ENCODE data around the gene ST13.
A peak's percentile ranks its signal among the peaks of the same experiment; 100 is the strongest.

ST13 gene

DNA sequence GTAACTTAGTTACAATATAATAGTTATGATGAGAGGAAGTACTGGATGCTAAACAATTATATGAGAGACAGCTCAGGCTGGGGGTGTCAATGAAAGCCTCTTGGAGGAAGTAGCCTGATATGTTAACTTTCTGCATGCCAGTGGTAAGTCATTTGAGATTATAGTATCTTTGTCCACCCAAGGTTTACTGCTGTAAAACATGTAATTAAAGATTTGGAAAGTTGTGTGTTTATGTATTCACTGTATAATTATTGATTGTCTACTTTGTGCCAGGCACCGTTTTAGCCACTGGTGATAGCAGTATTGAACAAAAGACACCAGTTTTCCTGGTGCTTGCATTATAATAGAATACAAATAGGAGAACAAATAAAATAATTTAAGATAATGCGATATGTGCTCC, 6.1 kb upstream of the ST13 start:
- Histone ChIP-seq H3K79me2 (ENCODE audit: low read length) (peaks cover 61% of the 10 kb centered on the region), H3K27ac (ENCODE audit: low read length) (no peak overlapping the region), H3K27me3 (ENCODE audit: low read depth, low read length) (no peaks in the 10 kb centered on the region), H3K9me3 (ENCODE audit: insufficient read depth, low read length) (no peaks in the 10 kb centered on the region), H3K9ac (ENCODE audit: low read length) (no peak overlapping the region), H3K4me3 (ENCODE audit: low read length) (no peak overlapping the region), H3K4me2 (ENCODE audit: low read length) (no peak overlapping the region), H4K20me1 (ENCODE audit: insufficient read depth, low read length) (no peaks in the 10 kb centered on the region), H3K36me3 (replicated peaks; ENCODE audit: low read depth, low read length) (peaks cover 4% of the 10 kb centered on the region), H3K4me1 (ENCODE audit: low read length) (peaks cover 21% of the 10 kb centered on the region), H2AFZ (ENCODE audit: low read depth, low read length) (no peak overlapping the region)
- TF ChIP-seq, protein P1, sequence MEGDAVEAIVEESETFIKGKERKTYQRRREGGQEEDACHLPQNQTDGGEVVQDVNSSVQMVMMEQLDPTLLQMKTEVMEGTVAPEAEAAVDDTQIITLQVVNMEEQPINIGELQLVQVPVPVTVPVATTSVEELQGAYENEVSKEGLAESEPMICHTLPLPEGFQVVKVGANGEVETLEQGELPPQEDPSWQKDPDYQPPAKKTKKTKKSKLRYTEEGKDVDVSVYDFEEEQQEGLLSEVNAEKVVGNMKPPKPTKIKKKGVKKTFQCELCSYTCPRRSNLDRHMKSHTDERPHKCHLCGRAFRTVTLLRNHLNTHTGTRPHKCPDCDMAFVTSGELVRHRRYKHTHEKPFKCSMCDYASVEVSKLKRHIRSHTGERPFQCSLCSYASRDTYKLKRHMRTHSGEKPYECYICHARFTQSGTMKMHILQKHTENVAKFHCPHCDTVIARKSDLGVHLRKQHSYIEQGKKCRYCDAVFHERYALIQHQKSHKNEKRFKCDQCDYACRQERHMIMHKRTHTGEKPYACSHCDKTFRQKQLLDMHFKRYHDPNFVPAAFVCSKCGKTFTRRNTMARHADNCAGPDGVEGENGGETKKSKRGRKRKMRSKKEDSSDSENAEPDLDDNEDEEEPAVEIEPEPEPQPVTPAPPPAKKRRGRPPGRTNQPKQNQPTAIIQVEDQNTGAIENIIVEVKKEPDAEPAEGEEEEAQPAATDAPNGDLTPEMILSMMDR (IDR thresholded peaks at IDR 0.05; ENCODE audit: low read depth, low read length) = no peak
- no peak for TF ChIP-seq EZH2phosphoT487 (IDR thresholded peaks at IDR 0.05; ENCODE audit: low read depth)

DNA sequence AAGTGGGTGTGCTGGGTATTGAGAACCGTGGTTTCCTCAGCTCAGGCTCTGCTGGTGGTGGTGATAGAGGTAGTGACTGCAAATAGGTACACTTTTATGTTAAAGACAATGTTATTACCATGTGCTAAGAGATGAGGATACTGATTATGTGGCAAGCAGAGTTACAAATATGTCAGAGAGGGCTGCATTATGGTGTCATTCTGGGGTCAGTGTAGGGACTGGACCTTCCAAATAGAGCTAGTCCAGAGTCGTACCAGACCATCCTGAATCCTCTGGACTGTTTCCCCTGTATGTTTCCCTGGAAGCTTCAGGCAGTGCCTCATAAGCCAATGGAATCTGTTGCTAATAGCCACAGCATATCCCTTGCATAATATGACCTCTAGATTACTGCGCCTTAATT, 5.6 kb upstream of the ST13 start, which contains the start of gene DNAJB7:
Gene DNAJB7 (minus strand): TSS at position 101 of the 400 bp plus-strand sequence. CDS start 119 bp downstream, outside the sequence.
- H3K4me1 ChIP-seq (ENCODE audit: low read length) = peaks cover 21% of the 10 kb centered on the region
- no peak within 1 kb of the TSS for H3K4me2 ChIP-seq (ENCODE audit: low read length)
- no peak within 1 kb of the TSS for H3K27ac ChIP-seq (ENCODE audit: low read length)
- no peaks in the 10 kb centered on the region for H4K20me1 ChIP-seq (ENCODE audit: insufficient read depth, low read length)
- H2AFZ ChIP-seq (ENCODE audit: low read depth, low read length) = no peak within 1 kb of the TSS
- no peaks in the 10 kb centered on the region for H3K27me3 ChIP-seq (ENCODE audit: low read depth, low read length)
- TF ChIP-seq, protein P1 (IDR thresholded peaks at IDR 0.05; ENCODE audit: low read depth, low read length) = no peak
- no peak for TF ChIP-seq EZH2phosphoT487 (IDR thresholded peaks at IDR 0.05; ENCODE audit: low read depth)
- H3K36me3 ChIP-seq (replicated peaks; ENCODE audit: low read depth, low read length) = peaks cover 4% of the 10 kb centered on the region
- no peaks in the 10 kb centered on the region for H3K9me3 ChIP-seq (ENCODE audit: insufficient read depth, low read length)
- no peak within 1 kb of the TSS for H3K9ac ChIP-seq (ENCODE audit: low read length)
- no peak within 1 kb of the TSS for H3K4me3 ChIP-seq (ENCODE audit: low read length)
- peaks cover 67% of the 10 kb centered on the region for H3K79me2 ChIP-seq (ENCODE audit: low read length)

DNA sequence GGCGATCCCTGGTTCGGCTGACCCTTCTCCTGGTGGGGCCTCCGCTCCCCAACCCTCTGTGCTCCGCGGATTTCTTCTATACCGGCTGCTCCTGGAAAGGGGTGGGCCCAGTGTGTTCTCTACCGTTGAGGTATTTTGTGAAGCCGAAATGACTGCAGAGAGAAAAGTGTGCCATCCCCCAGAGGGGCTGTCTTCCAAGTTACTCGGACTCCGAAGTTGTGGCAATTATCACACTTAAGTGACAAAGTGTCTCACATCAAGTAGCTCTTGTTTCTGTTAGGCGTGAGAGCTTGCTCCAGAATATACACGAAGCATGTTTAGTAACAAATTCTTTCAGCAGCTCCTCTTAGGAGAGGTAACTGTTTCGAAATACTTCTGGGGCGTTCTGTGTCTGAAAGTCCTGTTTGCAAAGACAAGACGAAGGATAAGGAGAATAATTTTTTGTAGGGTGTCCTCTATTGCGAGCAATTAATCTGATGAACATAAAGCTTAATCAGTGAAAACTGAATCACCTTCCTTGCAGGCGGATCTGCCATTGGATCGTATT, 943 bp upstream of the ST13 start:
- Histone ChIP-seq H3K27me3 (ENCODE audit: low read depth, low read length) (no peaks in the 10 kb centered on the region), H3K4me2 (ENCODE audit: low read length) (peak overlapping the region; percentile 89), H3K79me2 (ENCODE audit: low read length) (peaks cover 94% of the 10 kb centered on the region), H2AFZ (ENCODE audit: low read depth, low read length) (peak overlapping the region; percentile 73; the same call in 1 of the 2 replicates), H3K4me3 (ENCODE audit: low read length) (peak overlapping the region; percentile 90), H3K27ac (ENCODE audit: low read length) (peak overlapping the region; percentile 92), H3K36me3 (replicated peaks; ENCODE audit: low read depth, low read length) (peaks cover 7% of the 10 kb centered on the region), H4K20me1 (ENCODE audit: insufficient read depth, low read length) (peaks cover 14% of the 10 kb centered on the region; the same call in 1 of the 2 replicates), H3K4me1 (ENCODE audit: low read length) (peaks cover 32% of the 10 kb centered on the region), H3K9me3 (ENCODE audit: insufficient read depth, low read length) (no peaks in the 10 kb centered on the region), H3K9ac (ENCODE audit: low read length) (peak overlapping the region; percentile 96)
- no peak for TF ChIP-seq EZH2phosphoT487 (IDR thresholded peaks at IDR 0.05; ENCODE audit: low read depth)
- TF ChIP-seq, protein P1 (IDR thresholded peaks at IDR 0.05; ENCODE audit: low read depth, low read length) = no peak

DNA sequence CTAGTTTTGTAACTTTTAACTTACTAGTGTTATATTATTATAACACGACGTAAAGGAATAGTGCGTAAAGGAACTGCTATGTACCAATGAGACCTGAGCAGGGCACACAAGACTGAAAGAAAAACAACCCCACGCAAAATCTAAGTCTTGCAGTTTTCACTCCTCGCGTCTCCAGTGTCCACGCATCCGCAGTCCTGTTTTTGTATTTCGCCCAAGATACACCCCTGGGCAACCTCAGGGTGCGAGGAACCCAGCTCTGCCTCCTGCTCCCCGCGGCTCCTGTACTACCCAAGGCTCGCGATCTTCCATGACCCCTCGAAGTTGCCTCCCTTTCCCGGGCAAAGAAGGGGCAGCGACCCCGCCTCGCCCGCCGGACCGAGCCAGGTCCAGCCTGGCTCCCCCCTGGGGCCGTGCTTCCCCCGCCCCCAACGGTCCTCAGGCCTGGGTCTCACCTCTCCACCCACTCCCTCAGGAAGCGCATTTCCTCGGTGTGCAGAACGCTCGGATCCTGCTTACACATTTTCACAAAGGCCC, 393 bp downstream of the ST13 start:
- Histone ChIP-seq H3K27me3 (ENCODE audit: low read depth, low read length) (no peaks in the 10 kb centered on the region), H3K79me2 (ENCODE audit: low read length) (peaks cover 95% of the 10 kb centered on the region), H3K9ac (ENCODE audit: low read length) (peak overlapping the region; percentile 96), H4K20me1 (ENCODE audit: insufficient read depth, low read length) (peaks cover 14% of the 10 kb centered on the region; the same call in 1 of the 2 replicates), H3K36me3 (replicated peaks; ENCODE audit: low read depth, low read length) (peaks cover 10% of the 10 kb centered on the region), H3K4me3 (ENCODE audit: low read length) (peak overlapping the region; percentile 90), H3K4me1 (ENCODE audit: low read length) (peaks cover 32% of the 10 kb centered on the region), H2AFZ (ENCODE audit: low read depth, low read length) (peak overlapping the region; percentile 52; the same call in 1 of the 2 replicates), H3K9me3 (ENCODE audit: insufficient read depth, low read length) (no peaks in the 10 kb centered on the region), H3K4me2 (ENCODE audit: low read length) (peak overlapping the region; percentile 94), H3K27ac (ENCODE audit: low read length) (peak overlapping the region; percentile 92)
- TF ChIP-seq, protein P1 (IDR thresholded peaks at IDR 0.05; ENCODE audit: low read depth, low read length) = no peak
- no peak for TF ChIP-seq EZH2phosphoT487 (IDR thresholded peaks at IDR 0.05; ENCODE audit: low read depth)
